HG03439 (cell line): ENCODE data around the gene IL4R.
A peak's percentile ranks its signal among the peaks of the same experiment; 100 is the strongest.

Experiments used
- ATAC-seq: cut with Tn5 transposase; IDR thresholded peaks from one replicate; pipeline ENCODE4 v1.9.1; 2021; ENCODE audit warnings: mild to moderate bottlenecking, moderate library complexity; ENCODE audit not compliant: unreplicated experiment

Gene IL4R

DNA sequence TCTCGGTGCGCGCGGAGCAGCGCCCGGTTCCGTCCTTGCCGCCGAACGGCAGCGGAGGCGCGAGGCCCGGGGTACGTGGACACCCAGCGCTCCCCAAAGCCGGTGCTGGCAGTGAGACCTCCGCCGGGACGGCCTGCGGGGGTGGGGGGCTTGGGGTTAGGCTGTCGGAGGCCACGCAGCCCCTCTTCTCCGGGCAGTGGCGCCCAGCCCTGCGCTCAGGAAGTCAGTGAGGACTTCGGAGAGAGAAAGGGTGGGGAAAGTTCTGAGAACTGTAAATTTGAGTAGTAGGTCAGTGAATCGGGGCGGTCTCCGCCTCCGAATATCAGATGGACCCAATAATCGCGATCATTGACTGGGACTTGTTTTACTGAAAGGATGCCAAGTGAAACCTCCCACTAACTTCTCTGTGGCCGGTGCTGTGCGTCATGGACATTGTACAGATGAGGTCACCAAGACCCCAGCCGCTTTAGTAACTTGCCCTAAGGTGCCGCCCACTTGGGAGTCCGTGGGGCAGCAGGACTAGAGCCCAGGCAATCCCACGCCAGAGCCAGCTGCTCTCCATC is 468 bp downstream of the IL4R start:
- peak; percentile 18 for ATAC-seq

DNA sequence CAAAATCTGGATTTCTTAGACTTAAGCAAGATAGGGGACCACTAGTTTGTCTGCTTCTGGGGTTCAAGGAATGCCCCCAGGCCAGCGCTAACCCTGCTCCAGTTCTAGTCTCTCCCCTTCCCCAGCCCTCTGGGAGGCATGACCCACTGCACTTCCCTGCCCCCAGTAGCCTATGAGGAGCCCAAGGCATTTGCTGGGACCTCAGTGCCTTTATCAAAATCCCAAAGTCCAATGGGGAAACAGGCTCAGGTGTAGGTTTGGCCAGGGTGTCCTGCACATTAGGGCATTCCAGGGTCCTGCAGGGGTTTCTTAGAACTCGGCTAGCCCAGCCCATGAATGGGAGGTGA is 1.2 kb downstream of the IL4R start:
- ATAC-seq = no peak

DNA sequence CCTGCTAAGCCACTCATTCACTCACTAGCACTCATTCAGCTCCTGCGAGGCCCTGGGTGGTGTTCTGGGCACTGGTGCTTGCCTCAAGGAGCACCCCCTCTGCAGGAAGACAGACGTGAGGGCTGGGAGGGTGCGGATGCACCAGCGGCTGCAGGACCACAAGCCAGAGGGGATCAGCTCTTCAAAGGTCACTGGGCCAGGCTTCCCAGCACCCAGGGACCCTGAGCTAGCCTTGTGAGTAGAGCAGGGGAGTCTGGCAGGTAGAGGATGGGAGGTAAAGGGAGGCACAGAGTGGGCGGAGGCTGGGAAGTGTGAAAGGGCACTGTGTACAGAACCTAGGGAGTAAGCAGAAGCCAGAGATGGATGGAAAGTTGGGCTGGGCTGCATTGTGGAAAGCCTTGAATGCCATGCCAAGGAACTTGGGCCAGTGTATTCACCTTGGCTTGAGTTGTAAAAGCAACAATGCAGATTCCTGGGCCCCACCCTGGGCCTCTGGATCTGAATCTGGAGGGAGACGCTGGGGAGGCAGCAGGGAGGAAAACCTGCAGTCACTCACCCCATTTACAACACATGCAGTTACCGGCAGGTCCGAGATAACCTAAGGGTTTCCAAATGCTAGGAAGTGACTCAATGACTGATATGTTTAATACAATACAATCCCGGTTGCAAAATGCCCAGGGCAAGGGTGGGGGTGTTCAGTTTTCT is 1.7 kb downstream of the IL4R start:
- no peak for ATAC-seq

GRCh38 chr16:27316038-27316680 is 2.4 kb downstream of the IL4R start:
- ATAC-seq = no peak

DNA sequence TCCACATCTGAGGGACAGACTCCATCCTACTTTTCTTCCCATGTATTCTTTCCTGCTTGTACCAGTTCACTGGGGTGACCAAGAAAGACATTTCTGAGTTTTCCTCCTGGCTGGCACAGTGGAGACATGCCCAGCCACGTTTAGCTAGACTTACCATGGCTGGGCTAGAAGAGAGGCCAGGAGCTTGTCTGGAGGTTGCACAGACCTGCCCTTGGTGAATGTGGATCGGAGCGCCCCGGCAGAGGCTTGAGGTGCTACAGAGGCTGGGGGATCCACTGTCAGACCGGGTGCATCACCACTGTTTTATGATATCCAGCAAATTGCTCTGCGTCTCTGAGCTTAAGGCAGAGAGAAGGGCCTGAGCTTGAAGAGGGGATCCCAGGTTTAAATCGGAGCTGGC is 3.5 kb downstream of the IL4R start:
- ATAC-seq = no peak

DNA sequence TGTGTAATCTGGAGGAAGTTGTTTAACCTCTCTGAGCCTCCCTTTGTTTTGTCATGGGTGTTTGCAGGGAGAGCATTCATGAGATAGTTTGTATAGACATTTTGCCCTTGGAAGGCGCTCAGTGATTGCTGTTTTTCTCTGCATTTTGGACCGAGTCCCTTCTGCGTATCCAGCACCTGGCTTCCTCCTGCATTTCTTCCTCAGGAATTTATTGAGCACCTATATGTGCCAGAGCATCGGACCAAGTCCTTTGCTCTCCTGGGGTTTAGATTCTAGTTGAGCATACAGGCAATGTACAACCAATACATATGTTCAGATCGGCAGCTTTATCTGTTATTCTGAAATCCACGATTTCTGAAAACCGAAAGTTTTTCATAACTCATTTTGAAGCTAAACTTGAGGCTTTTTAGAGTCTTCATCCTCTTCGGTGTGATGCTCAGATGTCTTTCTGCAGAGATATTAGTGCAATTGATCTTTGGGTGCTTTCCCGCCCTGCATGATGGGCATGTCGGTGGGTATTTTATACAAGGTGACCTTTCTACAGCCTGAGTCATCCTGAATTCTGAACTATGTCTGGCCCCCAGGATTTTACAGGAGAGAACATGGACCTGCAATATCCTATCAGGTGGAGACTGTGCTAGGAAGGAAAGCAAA is 4.1 kb downstream of the IL4R start:
- no peak for ATAC-seq

DNA sequence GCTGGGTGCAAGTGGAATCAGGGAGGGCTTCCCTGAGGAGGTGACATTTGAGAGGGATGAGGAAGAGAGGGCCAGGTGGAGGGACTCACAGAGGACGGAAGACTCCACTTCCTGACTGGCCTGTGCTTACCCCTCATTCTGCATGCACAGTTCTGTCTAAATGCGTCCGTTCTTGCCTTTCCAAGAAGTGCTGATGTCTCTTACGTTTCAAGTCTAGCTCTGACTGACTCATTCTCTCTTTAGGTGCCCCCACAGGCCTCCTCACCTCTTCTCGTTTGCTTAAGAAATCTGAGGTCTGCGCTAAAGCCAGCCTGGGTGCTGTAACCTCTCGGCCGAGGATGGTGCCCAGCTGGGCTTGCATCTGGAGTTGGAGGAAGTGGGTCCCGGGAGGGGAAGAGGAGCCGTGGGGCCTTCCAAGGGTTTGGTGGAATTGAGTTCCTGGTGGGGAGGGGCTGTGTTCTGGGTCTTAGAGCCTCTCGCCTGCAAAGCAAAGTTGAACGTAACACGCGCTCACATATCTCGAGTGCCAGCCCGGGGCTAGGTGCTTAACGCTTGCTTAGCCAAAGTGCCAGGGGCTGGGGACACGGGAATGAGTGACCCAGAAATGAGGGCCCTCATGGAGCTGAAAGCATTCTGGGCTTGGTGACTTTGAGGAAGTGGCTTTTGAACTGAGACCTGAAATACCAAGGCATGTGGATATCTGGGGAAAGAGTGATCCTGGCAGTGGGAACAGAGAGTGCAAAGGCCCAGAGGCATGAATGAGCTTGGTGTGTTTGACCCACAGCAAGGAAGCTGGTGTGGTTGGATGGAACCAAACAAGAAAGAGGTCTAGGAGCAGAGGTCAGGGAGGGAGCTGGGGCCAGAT is 4.8 kb downstream of the IL4R start:
- ATAC-seq = no peak

- no peak for ATAC-seq
These were observed 5.6 kb downstream of the IL4R start for GRCh38 chr16:27319257-27319965.

- no peak for ATAC-seq
These were observed 6.7 kb downstream of the IL4R start for GRCh38 chr16:27320261-27321012.

DNA sequence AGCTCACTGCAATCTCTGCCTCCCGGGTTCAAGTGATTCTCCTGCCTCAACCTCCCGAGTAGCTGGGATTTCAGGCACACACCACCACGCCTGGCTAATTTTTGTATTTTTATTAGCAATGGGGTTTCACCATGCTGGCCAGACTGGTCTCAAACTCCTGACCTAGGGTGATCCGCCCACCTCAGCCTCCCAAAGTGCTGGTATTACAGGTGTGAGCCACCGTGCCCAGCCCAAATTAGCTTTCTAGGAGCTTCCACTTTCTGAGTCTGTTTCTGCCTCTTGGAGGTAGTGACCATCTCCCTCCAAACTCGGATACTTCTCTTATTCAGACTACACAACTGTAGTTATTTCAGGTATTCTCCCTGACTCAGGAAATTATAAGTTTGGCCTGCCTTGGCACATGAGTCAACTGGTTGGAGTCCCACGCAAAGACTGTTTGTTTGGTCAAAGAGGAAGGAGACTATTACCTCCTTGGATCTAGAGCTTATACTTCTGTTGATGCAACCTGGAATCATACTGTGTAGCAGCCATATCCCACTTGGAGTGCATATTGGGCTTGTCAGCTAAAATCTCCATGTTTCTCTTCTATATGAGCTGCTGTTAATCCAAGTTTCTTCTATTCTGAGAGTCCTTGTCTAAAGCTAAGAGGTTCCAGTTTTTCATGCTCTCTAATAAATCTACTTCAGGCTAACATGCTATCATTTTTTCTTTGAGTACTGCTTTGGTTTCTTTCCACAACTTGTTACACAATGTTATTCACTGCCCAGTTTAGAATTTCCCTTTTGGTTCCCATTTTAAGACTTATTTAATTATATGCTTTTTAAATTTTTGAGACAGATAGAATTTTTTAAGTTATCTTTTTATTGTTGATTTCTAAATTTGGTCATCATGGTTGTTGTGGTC is 7.5 kb downstream of the IL4R start:
- ATAC-seq = no peak

DNA sequence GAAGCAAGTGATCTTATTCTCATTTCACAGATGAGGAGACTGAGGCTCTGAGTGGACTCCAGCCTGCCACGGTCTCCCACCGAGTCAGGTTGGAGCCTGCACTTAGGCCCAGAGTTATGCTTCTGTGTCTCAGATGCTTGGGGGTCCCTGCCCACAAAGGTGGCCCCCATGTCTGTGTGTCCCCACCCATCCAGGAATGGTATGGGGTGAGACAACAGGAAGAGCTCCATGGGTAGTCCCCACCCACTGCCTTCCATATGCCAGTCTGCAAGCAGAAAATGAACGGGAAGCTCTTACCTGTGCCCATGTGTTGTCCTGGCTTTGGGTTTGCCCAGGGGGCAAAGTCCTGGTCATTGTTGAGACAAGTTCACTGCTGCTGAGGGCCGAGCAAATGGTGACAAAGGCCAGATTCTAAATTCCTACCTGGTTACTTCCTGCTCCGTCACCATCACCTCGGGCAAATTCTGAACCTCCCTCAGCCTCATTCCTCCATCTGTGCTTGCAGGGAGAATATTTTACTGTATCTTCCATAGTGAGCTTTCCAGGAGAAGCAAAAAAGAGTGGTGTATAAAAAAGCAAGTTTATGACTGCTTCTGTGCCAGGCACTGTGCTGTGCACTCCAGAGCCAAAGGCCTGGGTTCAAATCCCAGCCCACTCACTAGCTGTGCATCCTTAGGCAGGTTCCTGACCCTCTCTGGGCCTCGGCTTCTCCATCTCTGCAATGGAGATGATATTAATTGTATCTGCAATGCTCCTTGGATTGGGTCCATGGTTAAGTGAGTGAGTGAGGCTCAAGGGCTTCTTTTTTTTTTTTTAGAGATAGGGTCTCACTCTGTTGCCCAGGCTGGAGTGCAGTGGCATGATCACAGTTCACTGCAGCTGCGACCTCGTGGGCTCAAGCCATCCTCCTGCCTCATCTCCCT is 9.3 kb downstream of the IL4R start:
- ATAC-seq = no peak

DNA sequence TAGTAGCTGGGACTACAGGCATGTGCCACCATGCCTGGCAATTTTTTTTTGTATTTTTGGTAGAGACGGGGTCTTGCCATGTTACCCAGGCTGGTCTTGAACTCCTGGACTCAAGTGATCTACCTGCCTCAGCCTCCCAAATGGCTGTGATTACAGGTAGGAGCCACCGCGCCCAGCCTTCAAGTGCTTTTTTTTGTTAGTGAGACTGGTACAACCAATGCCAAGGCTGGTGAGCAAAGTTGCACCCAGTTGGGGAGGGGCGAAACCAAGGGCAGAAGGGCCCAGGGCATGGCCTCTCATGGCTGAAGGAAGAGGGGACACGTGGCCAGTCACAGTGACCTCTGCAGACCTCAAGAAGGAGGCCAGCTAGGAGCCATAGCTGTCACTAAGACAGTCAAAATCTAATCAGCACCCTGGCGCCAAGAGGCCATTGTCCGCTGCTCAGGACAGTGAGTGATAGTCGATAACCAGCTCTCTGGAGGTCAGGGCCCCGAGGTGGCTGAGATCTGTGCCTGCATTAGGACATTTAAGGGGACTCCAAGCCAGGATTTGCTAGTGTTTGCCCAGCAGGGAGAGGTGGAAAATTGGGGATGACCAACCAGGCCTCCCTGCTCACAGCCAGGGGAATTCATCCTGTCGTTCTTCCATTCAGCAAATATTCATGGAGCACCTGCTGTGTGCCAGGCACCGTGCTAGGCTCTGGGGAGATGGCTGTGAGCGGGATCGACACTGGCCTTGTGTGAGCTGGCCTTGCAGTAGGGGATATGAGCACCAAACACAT is 10.2 kb downstream of the IL4R start:
- no peak for ATAC-seq

DNA sequence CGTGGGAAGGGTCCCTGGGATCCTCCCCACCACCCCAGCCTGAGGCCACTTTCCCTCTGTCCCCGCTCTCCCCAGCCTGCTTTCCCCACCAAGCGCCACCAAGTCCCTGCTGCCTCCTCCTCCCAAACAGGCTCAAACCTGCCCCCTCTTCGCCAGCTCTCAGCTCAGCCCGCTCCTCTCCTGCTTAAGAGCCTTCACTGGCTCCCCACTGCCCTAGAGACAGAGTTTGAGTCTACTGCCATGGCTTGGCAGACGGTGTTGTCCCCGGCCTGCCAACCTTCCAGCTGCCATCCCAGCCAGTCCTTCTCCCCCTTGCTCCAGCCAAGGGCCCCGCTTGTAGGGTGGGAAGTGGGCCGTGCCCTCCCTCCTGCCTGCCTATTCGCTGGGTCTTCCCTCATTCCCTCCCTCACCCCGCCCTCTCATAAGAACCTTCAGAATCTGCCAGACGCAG is 11.1 kb downstream of the IL4R start:
- ATAC-seq = no peak

GRCh38 chr16:27325736-27326135 is 12.0 kb downstream of the IL4R start:
- ATAC-seq = no peak

GRCh38 chr16:27326251-27326650 is 12.5 kb downstream of the IL4R start:
- no peak for ATAC-seq

- no peak for ATAC-seq
These were observed 13.2 kb downstream of the IL4R start for GRCh38 chr16:27326738-27327585.
